ENCODE data around the gene SALL3.
"Not testable (repeated sequence)": the region's sequence is repeated elsewhere in the genome, so short reads cannot be mapped to it uniquely, and the experiment has no call there.

The SALL3 gene

DNA sequence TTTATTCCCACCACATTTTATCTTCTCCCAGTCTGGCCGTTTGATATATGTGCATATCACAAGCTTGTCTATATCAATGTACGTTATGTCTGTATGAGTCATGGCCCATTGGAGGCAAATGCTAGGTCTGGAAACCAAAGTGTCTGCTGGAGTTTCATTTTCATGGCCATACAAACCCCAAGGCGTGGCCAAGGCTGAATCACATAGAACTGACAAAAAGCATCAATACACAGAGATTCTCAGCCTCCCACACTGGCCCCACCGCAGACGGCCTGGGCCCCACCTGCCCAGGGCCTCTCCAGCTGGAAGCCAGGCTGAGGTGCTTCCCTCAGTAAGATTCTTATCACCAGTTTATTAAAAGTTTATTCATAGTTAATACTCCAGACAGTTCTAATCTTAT lies 40.5 kb upstream of the SALL3 start:
- TF ChIP-seq ZFX (IDR thresholded peaks at IDR 0.05), result no peak
- TF ChIP-seq, protein P1, sequence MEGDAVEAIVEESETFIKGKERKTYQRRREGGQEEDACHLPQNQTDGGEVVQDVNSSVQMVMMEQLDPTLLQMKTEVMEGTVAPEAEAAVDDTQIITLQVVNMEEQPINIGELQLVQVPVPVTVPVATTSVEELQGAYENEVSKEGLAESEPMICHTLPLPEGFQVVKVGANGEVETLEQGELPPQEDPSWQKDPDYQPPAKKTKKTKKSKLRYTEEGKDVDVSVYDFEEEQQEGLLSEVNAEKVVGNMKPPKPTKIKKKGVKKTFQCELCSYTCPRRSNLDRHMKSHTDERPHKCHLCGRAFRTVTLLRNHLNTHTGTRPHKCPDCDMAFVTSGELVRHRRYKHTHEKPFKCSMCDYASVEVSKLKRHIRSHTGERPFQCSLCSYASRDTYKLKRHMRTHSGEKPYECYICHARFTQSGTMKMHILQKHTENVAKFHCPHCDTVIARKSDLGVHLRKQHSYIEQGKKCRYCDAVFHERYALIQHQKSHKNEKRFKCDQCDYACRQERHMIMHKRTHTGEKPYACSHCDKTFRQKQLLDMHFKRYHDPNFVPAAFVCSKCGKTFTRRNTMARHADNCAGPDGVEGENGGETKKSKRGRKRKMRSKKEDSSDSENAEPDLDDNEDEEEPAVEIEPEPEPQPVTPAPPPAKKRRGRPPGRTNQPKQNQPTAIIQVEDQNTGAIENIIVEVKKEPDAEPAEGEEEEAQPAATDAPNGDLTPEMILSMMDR (conservative IDR thresholded peaks at IDR 0.05), result no peak
- H3K27ac ChIP-seq, result no peak overlapping the region

DNA sequence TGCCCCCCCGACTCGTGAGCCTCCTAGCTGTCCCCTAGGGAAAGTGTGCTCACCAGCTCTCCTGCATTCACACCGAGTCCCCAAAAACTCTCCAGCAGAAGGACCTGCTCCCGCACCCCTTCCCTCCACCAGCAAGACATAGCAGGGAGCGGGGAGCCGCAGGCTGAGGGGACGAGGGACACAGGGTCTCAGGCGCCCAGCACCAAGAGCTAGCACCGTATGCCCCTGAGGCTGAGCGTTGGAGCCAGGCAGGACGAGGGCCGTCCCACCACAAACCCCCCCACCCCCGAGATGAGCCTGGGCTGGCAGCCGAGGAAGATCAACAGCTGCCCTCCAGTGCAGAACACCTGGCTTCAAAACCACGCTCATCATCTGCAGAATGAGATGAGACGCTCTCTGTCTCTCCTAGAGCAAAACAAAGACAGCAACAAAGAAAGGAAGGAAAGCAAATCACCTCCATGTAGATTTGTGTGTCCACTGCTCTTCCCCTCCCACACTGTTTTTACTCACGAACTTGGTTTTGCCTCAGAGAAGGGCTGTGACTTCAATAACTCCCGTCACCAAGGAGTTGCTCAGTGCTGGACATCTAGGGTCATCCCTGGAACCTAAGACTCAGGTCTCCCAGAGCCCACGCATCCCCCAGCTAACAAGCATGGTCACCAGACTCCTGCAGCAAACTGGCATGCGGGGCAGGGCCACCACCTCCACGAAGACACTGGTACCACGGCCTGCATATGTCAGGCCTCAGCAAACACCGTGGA lies 39.7 kb upstream of the SALL3 start:
- H3K27ac ChIP-seq, result no peak overlapping the region
- TF ChIP-seq, protein P1 (conservative IDR thresholded peaks at IDR 0.05), result no peak
- no peak for TF ChIP-seq ZFX (IDR thresholded peaks at IDR 0.05)

DNA sequence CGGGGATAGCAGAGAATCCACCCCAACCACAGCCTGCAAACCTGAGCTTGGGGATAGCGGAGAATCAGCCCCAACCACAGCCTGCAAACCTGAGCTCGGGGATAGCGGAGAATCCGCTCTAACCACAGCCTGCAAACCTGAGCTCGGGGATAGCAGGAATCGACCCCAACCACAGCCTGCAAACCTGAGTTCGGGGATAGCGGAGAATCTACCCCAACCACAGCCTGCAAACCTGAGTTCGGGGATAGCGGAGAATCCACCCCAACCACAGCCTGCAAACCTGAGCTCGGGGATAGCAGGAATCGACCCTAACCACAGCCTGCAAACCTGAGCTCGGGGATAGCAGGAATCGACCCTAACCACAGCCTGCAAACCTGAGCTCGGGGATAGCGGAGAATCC lies 37.4 kb upstream of the SALL3 start:
- not testable (repeated sequence) for H3K27ac ChIP-seq

DNA sequence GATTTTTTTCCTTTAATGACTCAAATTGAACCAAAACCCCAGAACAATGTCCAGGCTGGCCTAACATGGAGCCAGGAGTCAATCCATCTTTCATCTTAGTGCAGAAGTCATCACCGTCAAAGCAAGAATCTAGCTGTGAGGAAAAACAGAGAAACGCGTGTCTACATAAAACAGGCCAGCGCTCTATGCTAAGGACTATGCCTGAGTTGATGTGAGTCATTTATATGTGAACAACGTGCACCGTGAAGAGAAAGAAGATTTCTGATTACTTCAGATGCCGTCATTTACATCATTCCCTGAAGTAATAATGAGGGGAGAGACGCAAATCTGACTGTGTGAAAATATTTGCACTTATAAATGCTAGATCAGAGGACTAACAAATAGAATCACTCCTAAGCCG lies 34.0 kb upstream of the SALL3 start:
- TF ChIP-seq ZFX (IDR thresholded peaks at IDR 0.05), result no peak
- TF ChIP-seq, protein P1 (conservative IDR thresholded peaks at IDR 0.05), result no peak
- H3K27ac ChIP-seq, result no peak overlapping the region

DNA sequence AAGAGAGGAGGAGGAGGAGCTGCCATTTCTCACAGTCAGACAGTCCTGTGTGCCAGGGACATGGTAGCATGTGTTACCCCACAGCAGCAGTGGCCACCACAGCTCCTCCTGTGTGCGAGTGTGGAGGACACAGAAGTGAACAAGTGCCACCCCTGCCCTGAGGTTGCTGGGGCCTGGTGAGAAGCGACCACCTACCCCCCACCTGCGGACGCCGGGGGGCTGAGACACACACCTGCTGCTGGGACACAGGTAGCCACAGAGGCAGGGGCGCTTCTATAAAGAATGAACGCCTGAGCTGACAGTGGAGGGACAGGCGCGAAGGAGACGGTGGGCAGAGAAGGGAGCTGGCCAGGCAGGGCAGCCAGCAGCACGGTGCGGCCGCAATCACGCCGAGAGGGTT lies 32.3 kb upstream of the SALL3 start:
- no peak for TF ChIP-seq ZFX (IDR thresholded peaks at IDR 0.05)
- TF ChIP-seq, protein P1 (conservative IDR thresholded peaks at IDR 0.05), result no peak

DNA sequence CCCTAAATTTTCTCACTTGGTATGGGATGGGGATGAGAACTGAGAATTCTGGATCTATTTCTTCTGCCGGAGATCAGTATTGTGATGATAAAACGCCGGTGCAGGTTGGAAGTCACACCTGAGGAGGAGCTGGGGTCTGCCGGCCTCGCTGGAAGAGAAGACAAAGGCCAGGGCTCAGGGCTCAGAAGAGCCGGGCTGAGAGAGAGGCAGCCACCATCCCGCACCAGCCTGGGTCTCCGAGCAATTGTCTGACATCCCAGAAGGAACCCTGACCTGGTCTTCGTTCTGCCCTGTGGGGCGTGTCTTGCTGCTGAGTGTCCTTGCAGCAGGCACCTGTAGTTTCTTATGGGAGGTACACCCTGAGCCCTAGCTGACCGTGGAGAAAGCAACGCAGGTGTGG lies 31.4 kb upstream of the SALL3 start:
- H3K27ac ChIP-seq, result no peak overlapping the region
- TF ChIP-seq, protein P1 (conservative IDR thresholded peaks at IDR 0.05), result no peak
- TF ChIP-seq ZFX (IDR thresholded peaks at IDR 0.05), result no peak

More for the DNA sequence above, 32.3 kb upstream of the SALL3 start:
- no peak overlapping the region for H3K27ac ChIP-seq

DNA sequence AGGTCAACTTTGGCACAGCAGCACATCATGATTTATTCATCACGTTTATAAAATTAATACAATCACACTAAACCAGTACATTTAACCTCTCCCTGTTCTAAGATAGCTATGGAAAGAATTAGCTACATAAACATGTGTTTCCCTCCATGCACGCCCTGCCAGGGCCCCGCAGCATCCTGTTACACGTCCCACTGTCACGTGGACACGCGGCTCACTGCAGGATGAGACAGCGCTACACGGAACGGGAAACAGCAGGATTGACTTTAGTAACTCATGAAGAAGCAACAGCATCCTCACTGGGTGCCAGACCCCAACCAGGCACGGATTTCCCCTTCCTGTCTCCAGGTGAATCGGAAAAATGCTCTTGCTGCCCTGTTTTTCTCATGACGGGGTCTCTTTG lies 30.9 kb upstream of the SALL3 start:
- TF ChIP-seq, protein P1 (conservative IDR thresholded peaks at IDR 0.05), result no peak
- no peak overlapping the region for H3K27ac ChIP-seq

DNA sequence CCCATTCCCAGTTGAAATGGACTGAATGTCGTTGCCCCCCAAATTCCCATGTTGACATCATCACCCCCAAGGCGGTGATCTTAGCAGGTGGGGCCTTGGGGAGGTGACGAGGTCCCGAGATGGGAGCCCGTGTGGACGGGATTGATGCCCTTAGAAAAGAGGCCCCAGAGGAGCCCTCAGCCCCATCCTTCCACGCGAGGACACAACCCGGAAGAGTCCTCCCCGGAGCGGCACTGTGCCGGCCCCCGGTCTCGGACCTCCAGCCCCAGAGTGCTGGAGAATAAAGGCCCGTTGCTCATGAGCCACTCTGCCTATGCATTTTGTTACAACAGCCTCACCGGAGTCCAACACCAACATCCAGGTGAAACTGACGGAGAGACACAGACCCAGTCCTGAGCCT lies 30.4 kb upstream of the SALL3 start:
- no peak for TF ChIP-seq ZFX (IDR thresholded peaks at IDR 0.05)
- TF ChIP-seq, protein P1 (conservative IDR thresholded peaks at IDR 0.05), result no peak
- H3K27ac ChIP-seq, result no peak overlapping the region

Data from C4-2B (cell line).